ENCODE measurements around the gene INVS.

The INVS gene

DNA sequence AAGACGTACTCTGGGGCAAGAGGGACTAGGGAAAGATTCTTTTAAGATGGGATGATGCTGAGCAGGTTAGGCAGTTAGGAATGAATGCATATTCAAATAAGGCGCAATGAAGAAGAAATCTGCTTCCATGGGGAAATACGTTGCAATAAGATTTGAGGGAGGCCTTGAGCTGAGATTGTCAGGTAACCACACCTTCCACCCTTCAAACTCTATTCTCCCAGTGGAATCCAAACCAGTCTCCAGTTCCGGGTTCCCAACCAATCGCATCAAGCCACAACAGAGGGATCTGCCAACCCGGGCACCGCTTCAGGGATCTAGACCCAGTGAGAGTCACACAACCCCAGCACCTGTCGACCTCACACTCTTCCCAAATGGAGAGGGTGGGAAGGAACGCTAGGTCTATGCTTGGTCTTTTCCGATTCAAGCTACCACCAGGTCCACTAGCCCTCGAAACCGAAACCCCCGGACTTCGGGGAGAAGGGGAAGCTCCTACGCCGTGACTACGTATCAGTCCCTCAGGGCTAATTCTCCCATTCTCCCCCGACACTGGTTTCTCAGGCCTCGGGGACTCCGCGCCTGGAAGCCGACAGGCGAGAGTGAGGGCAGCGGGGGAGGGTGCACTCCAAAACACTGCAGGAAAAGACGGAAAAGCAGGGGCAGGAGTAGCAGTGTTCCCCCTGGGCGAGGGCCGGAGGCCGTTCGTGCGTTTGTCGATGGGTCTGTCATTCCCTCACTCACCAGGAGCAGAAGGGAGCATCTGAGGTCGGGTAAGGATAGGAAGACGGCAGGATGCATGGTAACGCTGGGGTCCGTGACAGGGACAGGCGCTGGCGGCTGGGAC, 777 bp upstream of the INVS start:
- Mint-ChIP-seq H3K9me3 (no peaks in the 10 kb centered on the region), H3K27me3 (ENCODE audit: low read depth) (no peaks in the 10 kb centered on the region), H3K36me3 (ENCODE audit: low read depth) (peaks cover 11% of the 10 kb centered on the region), H3K4me1 (peaks cover 23% of the 10 kb centered on the region), H3K27ac (peak overlapping the region; percentile 94 to 97 (median 95)), H3K4me3 (peak overlapping the region; percentile 97 to 99 (median 98))
- TF ChIP-seq, protein P1, sequence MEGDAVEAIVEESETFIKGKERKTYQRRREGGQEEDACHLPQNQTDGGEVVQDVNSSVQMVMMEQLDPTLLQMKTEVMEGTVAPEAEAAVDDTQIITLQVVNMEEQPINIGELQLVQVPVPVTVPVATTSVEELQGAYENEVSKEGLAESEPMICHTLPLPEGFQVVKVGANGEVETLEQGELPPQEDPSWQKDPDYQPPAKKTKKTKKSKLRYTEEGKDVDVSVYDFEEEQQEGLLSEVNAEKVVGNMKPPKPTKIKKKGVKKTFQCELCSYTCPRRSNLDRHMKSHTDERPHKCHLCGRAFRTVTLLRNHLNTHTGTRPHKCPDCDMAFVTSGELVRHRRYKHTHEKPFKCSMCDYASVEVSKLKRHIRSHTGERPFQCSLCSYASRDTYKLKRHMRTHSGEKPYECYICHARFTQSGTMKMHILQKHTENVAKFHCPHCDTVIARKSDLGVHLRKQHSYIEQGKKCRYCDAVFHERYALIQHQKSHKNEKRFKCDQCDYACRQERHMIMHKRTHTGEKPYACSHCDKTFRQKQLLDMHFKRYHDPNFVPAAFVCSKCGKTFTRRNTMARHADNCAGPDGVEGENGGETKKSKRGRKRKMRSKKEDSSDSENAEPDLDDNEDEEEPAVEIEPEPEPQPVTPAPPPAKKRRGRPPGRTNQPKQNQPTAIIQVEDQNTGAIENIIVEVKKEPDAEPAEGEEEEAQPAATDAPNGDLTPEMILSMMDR (IDR thresholded peaks at IDR 0.05; ENCODE audit: unreplicated experiment in 3 of 3): no peak

DNA sequence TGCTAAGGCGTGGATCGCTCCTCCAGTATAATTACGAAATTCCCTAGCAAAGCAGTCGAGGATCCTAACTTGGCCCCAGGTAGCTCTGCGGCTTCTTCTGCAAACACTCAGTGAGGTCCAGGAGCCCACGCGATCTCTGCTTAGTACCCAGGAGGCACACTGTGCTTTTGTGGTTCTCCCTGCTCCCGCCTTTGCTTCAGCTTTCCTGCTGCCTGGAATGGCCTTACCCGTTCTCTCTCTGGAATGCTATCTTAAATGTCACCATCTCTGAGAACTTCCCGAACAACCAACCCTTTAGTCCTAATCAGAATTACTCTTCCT, 639 bp downstream of the INVS start:
- Mint-ChIP-seq H3K4me3 (peak overlapping the region; percentile 97 to 99 (median 98)), H3K27ac (peak overlapping the region; percentile 94 to 97 (median 95)), H3K27me3 (ENCODE audit: low read depth) (no peaks in the 10 kb centered on the region), H3K9me3 (no peaks in the 10 kb centered on the region), H3K4me1 (peaks cover 23% of the 10 kb centered on the region), H3K36me3 (ENCODE audit: low read depth) (peaks cover 11% of the 10 kb centered on the region)
- TF ChIP-seq, protein P1 (IDR thresholded peaks at IDR 0.05; ENCODE audit: unreplicated experiment in 3 of 3): no peak

DNA sequence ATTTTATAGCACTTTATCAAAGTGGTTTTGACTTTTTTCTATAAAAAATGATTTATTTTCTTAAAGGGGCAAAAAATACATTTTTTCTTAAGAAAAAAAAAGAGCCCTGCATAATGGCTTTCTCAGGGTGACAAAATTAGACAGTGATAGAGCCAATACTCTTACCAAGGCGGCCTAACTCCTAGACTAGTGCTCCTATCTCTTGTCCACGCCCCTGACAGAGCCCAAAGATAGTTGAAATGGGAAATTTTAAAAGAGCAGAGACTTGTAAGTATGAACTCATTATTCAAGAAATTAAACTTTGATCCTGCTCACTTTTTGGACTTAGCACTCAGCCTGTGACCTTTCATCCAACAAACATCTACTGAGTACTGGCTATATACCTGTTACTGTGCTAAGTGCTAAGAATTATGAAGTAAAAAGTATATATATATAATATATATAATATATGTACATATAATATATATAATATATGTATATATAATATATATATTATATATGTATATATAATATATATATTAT, 1.2 kb downstream of the INVS start:
- Mint-ChIP-seq H3K4me3 (peak overlapping the region; percentile 97 to 99 (median 98)), H3K27me3 (ENCODE audit: low read depth) (no peaks in the 10 kb centered on the region), H3K36me3 (ENCODE audit: low read depth) (peaks cover 11% of the 10 kb centered on the region), H3K9me3 (no peaks in the 10 kb centered on the region), H3K27ac (peak overlapping the region; percentile 94 to 97 (median 95)), H3K4me1 (peaks cover 23% of the 10 kb centered on the region)
- TF ChIP-seq, protein P1 (IDR thresholded peaks at IDR 0.05; ENCODE audit: unreplicated experiment in 3 of 3): no peak

DNA sequence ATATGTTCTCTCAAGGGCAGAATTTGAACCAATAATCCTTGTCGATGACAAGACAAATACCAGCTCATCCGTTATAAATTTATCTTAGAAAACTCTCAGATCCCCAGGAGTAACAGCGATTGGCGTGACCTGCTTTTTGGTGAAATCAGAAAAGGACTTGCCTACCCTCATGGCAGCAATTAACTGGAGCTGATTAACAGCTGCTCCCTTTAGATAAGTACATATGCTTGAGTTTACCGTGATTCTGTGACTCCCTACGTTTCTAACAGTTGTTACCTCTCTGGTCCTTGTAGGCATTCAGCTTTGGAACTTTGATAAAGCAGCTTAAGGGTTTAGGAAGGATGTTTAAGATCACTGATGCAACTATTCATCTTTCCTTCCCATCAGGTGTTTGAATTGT, 2.6 kb downstream of the INVS start:
- Mint-ChIP-seq H3K4me1 (peaks cover 16% of the 10 kb centered on the region), H3K27me3 (ENCODE audit: low read depth) (no peaks in the 10 kb centered on the region), H3K4me3 (no peak overlapping the region), H3K9me3 (no peaks in the 10 kb centered on the region), H3K27ac (no peak overlapping the region), H3K36me3 (ENCODE audit: low read depth) (peaks cover 11% of the 10 kb centered on the region)
- TF ChIP-seq, protein P1 (IDR thresholded peaks at IDR 0.05; ENCODE audit: unreplicated experiment in 3 of 3): no peak

DNA sequence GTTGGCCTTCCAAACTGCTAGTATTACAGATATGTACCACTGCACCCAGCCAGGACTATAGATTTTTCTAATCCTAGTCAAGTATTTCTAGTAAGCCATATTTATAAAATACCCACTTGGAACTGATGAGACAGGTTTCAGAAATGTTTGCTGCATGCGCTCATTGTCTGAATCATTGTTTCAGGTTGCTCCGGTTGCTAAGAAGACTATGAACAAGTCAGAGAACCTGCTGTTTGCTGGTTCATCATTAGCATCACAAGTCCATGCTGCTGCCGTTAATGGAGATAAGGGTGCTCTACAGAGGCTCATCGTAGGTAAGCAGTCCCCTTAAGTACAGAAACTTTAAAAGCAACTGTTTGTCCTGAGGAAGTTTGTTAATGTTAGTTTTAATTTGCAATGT, 5.3 kb downstream of the INVS start:
- peaks cover 18% of the 10 kb centered on the region for H3K36me3 Mint-ChIP-seq (ENCODE audit: low read depth)
- H3K27ac Mint-ChIP-seq: no peak overlapping the region
- H3K4me1 Mint-ChIP-seq: peaks cover 6% of the 10 kb centered on the region
- TF ChIP-seq, protein P1 (IDR thresholded peaks at IDR 0.05; ENCODE audit: unreplicated experiment in 3 of 3): no peak
- H3K9me3 Mint-ChIP-seq: no peaks in the 10 kb centered on the region
- no peaks in the 10 kb centered on the region for H3K27me3 Mint-ChIP-seq (ENCODE audit: low read depth)
- H3K4me3 Mint-ChIP-seq: no peak overlapping the region

DNA sequence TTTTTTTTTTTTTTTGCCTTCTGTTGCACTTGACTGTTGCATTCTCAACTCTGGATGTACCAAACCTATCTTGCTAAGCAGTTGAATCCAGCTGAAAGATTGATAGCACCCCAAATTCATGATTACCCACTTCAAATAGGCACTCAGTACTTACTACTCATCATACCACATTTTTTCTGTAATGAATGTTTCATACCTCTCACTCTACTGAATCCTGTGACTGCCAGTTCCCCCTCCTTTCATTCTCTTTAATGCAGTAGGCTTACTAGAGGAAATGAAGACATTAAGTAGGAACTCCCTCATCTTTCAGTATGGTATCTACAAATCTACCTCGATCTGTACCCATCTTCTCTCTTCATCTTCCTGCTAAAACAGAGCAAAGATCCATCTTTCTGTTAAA, 6.8 kb downstream of the INVS start:
- Mint-ChIP-seq H3K36me3 (ENCODE audit: low read depth) (peaks cover 19% of the 10 kb centered on the region), H3K4me3 (no peak overlapping the region), H3K27ac (no peak overlapping the region), H3K9me3 (no peaks in the 10 kb centered on the region), H3K4me1 (peaks cover 7% of the 10 kb centered on the region), H3K27me3 (ENCODE audit: low read depth) (no peaks in the 10 kb centered on the region)
- TF ChIP-seq, protein P1 (IDR thresholded peaks at IDR 0.05; ENCODE audit: unreplicated experiment in 3 of 3): no peak
